NCI-H1092 treated with DMSO at 0.1 percent for 48 hours (cell line): ENCODE data around the gene OBP2B.
"Not testable (repeated sequence)": the region's sequence is repeated elsewhere in the genome, so short reads cannot be mapped to it uniquely, and the experiment has no call there.

ENCODE experiments used
- DNase-seq: peaks from one replicate; lab custom pipeline; 2025; lab: John Stamatoyannopoulos, UW

The OBP2B gene

DNA sequence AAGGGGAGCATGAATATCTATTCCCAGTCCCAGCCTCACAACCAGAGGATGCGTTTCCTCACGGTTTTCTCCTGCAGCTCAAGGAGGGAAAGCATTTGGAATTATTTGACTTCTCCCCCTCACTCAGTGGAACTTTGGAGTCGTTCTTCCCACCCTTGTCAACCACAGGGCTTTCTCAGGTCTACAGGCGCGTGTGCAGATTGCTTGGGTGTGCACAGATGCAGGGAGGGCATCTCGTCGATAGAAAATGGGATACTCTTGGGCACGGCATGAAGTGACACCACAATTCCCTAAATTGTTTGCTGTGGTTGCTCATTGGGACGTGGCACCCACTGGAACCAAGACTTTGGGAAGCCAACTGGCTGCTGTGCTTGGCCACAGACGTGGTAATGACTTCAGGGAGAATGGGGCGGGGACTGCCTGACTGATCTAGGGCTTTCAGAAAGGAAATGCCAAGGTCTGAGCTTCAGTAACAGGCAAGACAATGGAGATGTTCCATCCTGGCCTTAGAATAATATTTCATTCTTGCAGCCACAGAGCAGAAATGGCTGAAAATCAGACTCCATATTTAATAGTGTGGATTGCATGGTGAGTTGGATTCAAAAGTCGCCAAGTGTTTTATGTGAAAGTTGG lies 12.2 kb upstream of the OBP2B start:
- no peak for DNase-seq

DNA sequence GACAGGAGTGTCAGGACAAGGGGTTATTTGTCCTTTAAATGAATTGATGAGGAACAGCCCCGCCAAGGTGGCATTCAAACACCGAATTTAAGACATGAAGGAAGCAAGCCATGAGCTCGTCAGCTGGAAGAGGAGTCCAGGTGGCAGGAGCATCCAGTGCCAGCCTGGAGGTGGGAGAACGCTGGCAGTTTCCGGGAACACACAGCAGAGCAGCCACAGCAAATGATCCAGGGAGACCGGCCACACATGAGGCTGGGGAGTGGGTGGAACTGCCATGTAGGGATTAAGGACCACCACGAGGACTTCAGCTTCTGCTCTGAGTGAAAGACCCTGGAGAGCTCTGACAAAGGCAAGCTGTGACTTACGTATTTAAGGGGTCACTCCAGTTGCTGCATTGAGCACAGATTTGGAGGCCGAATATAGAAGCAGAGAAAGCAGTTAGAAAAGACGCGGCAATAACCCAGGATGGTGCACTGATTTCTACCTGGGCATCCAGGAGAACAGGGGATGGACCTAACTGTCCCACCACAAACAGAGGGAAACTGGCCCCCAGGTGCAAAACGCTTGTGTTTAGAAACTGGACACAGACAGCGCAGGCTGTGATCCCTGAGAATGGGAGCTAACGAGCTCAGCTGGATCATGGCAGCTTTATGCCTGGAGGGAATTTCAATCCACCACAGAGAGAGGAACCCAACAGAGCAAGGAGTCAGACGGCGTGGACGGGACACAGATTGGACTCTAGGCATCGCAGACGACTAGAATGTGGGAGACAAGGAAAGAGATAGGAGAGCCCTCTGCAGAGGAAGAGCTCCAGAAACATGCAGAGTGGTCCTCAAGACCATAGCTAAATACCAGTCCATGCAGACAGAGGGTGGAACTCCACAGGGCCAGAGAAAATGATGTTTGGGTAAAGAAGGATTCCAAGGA lies 9.3 kb upstream of the OBP2B start:
- not testable (repeated sequence) for DNase-seq

DNA sequence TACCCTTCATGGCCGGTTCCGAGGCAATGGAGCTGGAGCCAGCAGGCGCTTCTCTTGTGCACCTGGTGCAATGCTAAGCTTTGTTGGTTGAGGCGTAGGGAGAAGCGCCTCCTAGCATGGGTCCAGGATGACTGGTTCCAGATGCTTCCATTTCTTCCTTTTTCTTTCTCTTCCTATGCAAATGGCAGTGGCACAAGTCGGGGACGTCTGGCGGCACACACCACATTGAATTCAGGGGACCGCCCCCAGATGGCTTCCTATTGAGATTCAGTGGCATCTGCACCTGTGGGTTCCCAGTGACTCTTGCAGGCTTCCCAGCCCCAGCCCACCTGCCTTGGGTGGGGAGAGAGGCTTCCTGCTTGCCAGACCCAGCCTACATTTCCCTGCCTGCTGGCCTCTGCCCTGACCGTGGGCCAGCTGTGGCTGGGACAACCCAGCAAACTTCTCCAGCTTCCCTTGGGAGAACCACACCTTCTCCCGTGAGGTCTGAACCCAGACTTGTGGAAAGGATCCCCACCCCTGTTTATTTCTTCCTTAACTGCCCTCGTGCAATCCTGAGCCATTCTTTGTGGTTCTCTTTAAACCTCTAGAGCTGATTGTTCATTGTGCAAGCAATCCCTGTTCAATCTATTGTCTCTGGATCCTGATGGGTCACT lies 8.4 kb upstream of the OBP2B start:
- not testable (repeated sequence) for DNase-seq

DNA sequence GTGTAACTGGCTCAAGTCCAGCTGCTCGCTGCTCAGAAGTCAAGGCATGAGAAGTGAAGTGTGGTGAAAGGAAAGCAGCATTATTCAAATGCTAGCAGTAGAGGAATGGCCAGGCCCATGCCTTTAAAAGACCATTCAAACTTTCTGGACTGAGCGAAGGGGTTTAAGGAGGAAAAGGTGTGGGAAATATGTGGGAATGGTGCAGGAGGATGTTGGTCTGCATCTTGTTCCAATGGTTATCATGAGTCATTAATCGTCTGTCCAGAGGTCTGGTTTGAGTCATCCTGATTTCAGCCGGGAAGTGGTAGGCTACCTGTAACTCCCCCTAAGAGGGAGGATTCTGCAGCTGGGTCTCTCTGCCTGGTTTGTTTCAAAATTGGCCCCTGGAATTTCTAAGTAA lies 5.2 kb upstream of the OBP2B start:
- DNase-seq, result not testable (repeated sequence)

DNA sequence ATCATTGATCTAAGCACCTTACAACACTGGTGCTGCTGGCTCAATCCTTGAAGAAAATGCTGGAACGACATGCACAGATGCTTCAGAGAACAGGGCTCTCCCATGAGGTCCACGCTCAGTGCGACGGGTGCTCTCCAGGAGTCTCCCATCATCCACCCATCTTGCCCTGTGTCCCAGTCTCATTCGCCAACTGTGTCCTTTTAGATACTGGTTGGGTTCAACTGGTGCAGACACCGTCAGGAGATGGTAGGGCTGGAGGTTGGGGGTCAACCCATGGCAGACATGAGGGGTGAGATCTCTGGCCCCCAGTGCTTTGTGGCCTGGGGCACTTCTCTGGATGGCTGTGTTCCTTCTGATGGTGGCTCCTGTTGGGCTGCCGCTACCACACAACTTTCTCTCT lies 1.6 kb upstream of the OBP2B start:
- no peak for DNase-seq

DNA sequence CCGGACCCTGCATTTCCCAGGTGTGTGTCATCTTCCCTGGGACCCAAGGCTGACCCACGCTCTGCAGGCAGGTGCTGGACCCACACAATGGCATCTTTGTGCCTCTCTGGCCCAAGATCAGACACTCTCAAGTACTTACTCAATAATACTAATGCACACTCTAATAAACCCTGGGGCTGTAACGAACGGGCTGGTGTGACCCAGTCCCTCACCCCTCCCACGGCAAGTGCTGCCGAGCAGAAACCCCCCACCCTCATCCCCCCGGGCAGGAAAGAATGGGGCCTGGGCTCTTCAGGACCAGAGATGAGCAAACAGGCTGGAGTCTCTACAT lies 1.1 kb upstream of the OBP2B start:
- no peak for DNase-seq

DNA sequence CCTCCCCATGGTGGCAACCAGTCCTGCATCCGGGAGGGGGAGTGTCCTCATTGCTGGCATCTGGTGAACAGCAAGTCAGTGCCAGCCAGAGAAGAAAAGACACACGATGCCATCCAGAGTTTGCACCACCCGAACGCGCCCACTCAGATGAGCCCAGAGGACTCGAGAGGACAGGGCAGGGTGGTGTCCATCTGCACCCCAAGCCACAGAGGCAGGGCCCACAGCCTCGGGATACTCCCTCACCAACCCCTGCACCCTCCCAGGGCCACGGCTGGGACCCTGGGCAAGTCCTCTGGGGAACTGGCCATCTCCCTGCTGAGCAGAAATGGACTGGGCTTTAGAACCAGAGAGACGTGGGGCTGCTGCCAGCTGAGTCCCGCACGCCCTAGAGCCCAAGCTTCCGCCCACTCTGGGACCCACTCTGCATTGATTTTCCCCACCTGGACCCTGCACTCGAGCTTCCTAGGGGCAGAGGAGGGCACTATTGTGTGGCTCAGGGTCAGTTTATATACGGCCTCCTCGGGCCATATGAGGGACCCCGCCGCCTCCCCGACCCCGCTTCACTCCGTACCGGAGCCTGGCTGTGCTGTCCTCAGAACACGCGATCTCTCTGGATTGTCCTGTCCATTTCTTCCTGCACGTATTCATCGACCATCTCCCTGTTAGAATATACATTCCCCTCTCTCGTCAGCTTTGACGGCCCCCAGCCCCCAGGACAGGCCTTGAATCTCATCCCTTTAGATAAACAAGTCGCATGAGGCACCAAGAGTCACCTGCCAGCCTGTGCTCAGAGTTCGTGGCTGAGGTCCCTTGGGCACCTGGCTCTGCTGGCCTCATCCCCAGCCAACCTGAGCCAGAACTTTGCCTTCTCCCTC lies 514 bp upstream of the OBP2B start:
- not testable (repeated sequence) for DNase-seq

DNA sequence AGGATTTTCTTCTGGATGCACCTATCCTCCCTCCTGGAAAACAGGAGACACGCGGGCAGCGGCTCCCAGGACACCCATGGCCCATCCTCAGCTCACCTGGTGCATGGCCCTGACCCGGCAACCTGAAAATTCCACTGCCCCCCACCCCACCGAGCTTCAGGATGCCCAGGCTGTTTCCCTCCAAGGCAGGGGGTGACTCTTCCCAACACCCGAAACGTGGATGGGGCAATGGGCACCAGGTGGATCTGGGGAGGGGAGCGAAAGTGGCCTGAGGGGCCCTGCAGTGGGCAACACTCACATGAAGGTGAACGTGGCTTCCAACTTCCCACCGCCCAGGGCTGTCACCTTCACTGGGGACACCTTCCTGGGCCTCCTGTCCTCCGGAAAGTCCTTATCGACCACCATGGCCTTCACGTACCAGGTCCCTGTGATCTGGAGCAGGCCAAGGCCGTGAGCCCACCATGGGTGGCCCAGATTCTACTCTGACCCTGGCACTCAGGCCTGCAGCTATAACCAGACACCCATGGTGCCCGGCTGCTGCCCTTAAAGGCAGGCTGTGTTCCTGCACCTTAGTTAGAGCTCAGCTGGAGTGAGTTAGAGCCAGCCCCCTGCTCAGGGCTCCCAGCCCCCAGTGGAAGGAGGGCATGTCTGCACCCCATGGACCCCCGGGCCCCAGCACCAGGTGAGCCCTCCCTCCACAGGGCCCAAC lies 725 bp downstream of the OBP2B start:
- not testable (repeated sequence) for DNase-seq

DNA sequence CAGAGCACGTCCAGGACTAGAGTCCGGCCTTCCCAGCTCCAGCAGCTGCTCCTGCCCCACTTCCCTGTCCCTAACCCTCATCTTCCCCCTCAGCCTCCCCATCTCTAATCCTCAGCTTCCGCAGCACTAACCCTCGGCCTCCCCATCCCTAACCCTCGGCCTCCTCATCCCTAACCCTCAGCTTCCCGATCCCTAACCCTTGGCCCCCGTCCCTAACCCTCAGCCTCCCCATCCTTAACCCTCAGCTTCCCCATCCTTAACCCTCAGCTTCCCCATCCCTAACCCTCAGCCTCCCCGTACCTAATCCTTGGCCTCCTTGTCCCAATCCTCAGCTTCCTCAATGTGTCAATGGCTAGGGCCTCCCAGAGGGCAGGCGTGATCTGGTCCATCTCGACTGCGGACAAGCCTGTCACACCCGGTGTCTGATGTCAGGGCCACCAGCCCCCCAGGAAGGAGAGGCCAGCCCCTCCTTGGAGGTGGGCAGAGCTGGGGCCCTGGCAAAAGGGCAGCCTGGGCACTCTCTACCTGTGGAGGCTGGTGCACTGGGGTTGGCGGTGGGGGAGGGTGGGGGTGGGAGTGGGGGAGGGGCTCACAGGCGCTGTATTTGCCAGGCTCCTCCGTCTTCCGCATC lies 1.4 kb downstream of the OBP2B start:
- no peak for DNase-seq

DNA sequence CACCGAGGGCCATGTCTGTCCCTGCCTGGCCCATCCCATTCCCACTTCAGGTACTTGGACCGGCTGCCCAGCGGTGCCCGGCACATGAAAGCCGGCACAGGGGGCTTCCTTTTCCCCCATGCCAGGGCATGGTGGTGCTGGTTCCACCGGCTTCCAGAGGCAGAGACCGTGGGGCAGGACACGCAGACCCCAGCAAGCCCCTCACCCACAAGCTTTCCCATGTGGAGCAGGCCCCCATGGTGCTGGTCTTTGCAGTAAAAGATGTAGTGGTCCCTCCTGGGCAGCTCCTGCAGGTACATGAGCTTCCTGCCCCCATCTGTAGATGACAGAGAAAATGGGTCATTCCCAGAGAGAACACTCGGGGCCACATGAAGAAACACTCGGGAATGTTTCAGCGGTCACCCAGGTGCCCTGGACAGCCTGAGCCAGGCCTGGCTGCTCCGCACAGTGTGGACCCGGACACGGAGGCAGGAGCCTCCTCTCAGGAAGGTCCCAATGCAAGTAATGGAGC lies 2.0 kb downstream of the OBP2B start:
- DNase-seq, result no peak

DNA sequence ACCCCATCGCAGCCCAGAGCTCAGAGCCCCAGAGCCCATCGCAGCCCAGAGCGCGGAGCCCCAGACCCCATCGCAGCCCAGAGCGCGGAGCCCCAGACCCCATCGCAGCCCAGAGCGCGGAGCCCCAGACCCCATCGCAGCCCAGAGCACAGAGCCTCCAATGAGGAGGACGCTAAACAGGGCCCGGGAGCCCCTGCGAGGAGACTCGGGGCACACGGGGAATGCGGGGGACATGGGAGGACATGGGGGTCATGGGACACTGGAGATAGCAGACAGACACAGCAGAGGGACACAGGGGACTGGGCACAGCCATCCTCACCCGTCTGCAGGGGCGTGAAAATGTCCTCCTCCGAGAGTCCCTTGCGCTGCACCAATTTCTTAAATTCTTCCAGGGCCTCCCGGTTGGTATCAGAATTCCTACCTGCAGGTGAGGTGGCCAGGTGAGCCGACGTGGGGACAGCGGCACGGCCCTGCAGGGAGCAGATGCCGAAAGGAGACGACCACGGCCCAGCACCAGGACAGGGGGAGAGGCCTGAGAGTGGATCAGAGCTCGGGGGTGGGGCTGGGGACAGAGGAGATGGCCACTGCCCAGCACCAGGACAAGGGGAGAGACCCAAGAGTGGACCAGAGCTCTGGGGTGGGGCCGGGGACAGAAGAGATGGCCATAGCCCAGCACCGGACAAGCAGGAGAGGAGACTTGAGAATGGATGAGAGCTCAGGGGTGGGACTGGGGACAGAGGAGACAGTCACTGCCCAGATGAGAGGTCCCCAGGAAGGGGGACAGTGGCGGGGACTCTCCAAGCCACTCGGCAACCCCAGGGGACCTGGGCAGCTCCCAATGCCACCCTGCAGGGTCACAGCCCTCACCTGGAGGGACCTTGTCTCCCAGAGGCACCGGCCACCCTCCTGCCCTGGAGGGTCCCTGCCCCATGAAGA lies 2.8 kb downstream of the OBP2B start:
- no peak for DNase-seq

DNA sequence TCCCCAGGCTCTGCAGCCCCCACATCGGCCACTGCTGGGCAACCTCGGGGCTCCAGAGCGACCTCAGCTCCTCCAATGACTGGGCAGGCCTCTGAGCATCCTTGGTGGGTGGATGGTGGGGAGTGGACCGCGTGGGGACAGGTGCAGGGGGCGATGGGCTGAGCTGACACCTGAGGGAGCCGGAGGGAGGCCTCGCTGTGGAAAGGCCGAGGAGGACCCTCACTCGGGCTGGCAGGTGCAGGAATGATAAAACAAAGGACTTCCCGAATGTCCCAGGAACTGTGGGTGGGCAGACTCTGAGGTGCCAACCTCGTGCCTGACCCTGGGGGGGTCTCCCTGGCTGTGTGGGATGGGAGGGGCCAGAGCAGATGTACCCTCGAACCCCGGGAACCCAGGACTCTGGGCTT lies 3.6 kb downstream of the OBP2B start:
- DNase-seq, result not testable (repeated sequence)

DNA sequence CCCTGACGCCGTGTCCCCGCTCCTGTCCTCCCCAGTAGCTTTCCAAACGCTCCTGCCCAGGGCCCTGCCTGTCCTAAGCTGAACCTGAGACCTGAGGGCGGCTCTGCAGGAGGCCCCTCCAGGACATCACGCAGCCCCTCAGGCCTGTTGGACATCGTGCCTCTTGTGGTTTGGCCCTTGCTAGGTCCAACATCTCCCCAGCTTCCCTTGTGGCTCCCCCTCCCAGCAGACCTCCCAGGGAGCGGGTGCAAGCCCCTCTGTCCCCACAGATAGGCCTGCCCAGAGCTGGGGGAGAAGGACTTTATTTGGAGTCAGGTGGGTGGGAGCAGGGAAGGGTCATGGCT lies 4.1 kb downstream of the OBP2B start:
- DNase-seq, result no peak

DNA sequence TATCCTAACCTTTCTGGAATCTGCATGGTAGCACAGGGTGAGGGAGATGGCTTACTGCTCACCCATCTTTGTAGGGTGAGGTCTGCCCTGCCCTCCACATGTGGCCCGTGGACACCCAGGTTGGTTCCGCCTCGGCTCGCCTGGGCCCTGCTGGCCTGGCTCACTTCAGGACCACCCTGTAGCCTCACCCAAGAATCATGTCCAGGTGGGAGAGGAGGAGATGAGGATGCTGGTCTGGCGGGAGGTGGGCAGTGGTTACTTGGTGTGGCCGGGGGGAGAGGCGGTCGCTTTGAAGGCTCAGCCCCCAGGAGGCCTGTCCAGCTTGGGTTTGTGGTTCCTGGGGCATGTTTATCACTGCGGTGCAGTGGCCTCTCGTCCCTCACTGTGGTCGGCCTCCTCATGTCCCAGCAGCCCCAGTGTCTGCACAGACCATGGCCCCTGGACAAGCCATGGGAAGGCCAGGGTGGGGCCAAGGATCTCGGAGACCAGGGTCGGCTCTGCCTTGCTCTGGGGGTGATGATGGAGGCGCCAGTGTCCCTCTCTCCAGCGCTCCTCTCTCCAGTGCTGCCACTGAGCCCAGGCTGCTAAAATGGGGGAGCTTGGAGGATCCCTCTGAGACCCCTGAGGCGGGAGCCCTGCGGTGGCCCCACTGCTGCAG lies 4.6 kb downstream of the OBP2B start:
- no peak for DNase-seq

DNA sequence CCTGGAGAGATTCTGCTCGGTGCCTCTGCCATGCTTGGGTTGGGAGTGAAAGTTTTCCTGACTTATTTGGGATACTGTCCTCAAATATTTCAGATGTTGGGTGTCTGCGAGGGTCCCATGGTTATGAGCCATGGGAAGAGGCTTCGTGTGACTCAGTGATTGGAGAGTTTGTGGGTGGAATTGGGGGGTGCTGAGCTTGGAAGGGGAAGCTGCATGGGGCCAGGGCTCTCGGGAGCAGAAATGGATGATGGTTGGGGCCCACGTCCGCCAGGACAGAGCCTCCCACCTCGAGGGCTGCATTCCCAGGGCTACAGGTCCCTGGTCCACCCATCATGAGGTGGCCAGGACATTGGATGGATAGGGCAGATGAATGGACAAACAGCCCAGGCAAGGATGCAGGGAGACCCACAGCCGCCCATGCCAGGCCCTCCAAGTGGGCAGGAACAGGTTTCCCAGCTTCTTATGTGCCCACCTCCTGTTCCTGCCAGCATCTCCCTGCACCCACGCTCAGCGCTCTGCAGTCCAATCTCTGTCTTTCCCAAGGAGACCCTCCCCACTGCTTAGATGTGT lies 5.5 kb downstream of the OBP2B start:
- DNase-seq, result no peak

DNA sequence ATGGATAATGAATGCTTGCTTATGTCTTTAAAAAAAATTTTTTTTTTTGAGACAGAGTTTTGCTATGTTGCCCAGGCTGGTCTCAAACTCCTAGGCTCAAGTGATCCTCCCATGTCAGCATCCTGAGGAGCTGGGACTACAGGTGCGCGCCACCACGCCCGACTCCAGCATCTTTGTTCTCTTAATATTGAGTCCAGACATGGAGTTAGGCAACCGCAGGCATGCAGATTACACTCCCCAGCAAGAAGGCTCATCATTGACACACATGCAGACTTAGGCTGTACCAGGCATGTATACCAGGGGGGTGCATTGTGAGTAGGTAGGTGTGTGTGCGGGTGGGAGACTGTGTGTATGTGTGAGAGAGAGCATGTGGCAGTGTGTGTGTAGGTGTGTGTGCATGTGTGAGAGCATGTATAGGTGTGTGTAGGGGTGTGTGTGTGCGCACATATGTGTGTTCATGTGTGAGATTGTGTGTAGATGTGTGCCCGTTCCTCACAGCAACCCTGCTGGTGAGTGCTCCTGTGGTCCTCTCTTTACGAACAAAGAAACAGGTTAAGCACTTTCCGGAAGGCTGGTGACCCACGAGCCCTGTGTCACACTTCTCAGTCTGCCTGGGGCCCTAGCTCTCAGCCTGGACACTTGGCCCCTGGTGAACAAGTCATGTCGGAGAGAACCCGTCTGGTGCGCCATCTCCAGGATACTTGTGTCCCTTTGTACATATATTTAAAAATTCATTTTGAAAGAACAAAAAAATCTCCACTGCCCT lies 6.2 kb downstream of the OBP2B start:
- no peak for DNase-seq

DNA sequence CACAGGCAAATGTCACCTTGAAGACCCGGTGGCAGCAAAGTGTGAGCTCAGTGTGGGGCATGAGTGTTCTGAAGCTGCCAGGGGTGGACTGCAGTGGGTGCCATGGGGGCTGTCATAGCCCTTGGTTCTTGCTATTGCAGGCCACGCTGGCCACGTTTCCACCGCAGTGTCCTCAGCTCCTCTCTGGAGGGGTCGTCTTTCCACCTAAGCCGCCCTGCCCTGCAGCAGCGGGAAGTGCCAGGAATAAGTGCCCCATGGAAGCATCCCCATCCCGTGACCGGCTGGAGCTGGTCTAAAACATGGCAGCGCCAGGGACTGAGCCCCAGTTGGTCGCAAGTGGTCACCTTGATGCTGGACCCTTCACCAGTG lies 6.9 kb downstream of the OBP2B start:
- DNase-seq, result no peak
